Measurements from ENCODE around the gene MAGEB6. TPM values are rescaled to one million over a fixed set of nuclear protein-coding genes. Genes with fewer than 3 reads are reported as not detected.

Gene MAGEB6
- total and polyA plus RNA-seq, 8 donors = not detected

GRCh38 chrX:26208012-26208411 is 15.8 kb downstream of the MAGEB6 start:
- Histone ChIP-seq H3K27ac (peak overlapping the region in 1 of 4 donors; percentile 28), H3K27me3 (no peaks in the 10 kb centered on the region), H3K4me1 (peaks cover 0 to 10% (median 0%) of the 10 kb centered on the region in 3 donors), H3K4me3 (no peak overlapping the region), H3K36me3 (no peaks in the 10 kb centered on the region), H3K9me3 (no peaks in the 10 kb centered on the region)
- no peak for DNase-seq
- 17 to 26% methylated on average over 3 of the region's 3 CpGs for WGBS, 2 donors
- TF ChIP-seq CTCF (IDR thresholded peaks at IDR 0.05) = no peak
- intact Hi-C loops (cut with DNase I) = no loop called here
- peak; percentile 61 to 86 (median 72) for ATAC-seq
- FAIRE-seq = no peak

- no peaks in the 10 kb centered on the region for H3K27me3 ChIP-seq
- TF ChIP-seq CTCF (IDR thresholded peaks at IDR 0.05) = no peak
- DNase-seq (no peak), ATAC-seq (no peak), FAIRE-seq (no peak)
- no peak within 1 kb of the TSS for H3K4me3 ChIP-seq
- no peaks in the 10 kb centered on the region for H3K9me3 ChIP-seq
- no peak within 1 kb of the TSS for H3K27ac ChIP-seq
- no peaks in the 10 kb centered on the region for H3K36me3 ChIP-seq
- intact Hi-C loops (cut with DNase I) = no loop called here
- 79 to 84% methylated on average over 5 of the region's 5 CpGs for WGBS, 2 donors
- H3K4me1 ChIP-seq = no peaks in the 10 kb centered on the region
Observed at GRCh38 chrX:26215869-26216268, 23.6 kb downstream of the MAGEB6 start, which contains the start of gene MAGEB5. Gene MAGEB5 (plus strand): TSS chrX:26216169. CDS start chrX:26217302, 1,133 bp downstream.

- Histone ChIP-seq H3K9me3 (no peaks in the 10 kb centered on the region), H3K27me3 (no peaks in the 10 kb centered on the region), H3K4me3 (no peak overlapping the region), H3K36me3 (no peaks in the 10 kb centered on the region), H3K4me1 (no peaks in the 10 kb centered on the region), H3K27ac (no peak overlapping the region)
- 86 to 89% methylated on average over 7 of the region's 7 CpGs for WGBS, 2 donors
- intact Hi-C loops (cut with DNase I) = no loop called here
- TF ChIP-seq CTCF (IDR thresholded peaks at IDR 0.05) = no peak
- no peak for FAIRE-seq
- no peak for ATAC-seq
- DNase-seq = no peak
Observed at GRCh38 chrX:26219351-26219750, 27.1 kb downstream of the MAGEB6 start.

GRCh38 chrX:26234177-26234576 is 41.9 kb downstream of the MAGEB6 start:
- Histone ChIP-seq H3K4me3 (no peak overlapping the region), H3K9me3 (no peaks in the 10 kb centered on the region), H3K27ac (no peak overlapping the region), H3K27me3 (no peaks in the 10 kb centered on the region), H3K4me1 (peaks cover 7 to 16% (median 8%) of the 10 kb centered on the region in 3 donors), H3K36me3 (no peaks in the 10 kb centered on the region)
- FAIRE-seq (no peak), ATAC-seq (peak; percentile 40 to 66 (median 53)), DNase-seq (no peak)
- TF ChIP-seq CTCF (IDR thresholded peaks at IDR 0.05) = no peak
- WGBS, 2 donors = 12 to 16% methylated on average over 1 of the region's 1 CpG
- intact Hi-C loops (cut with DNase I) = no loop called here

Other genes with a start within 250 kb of the MAGEB6 start
- not detected for gene MAGEB18, start 54.1 kb upstream of the MAGEB6 start, total RNA-seq
- not detected for gene MAGEB18, start 54.1 kb upstream of the MAGEB6 start, polyA plus RNA-seq
- not detected for gene MAGEB6B, start 31.8 kb upstream of the MAGEB6 start, total RNA-seq
- not detected for gene MAGEB6B, start 31.8 kb upstream of the MAGEB6 start, polyA plus RNA-seq
- gene MAGEB5, start 23.7 kb downstream of the MAGEB6 start, total RNA-seq = not detected
- gene MAGEB5, start 23.7 kb downstream of the MAGEB6 start, polyA plus RNA-seq = not detected

Measured in pancreas (tissue), 10 donors.